Progenitor cell of endocrine pancreas (in vitro differentiated cells): Measurements from ENCODE around the gene B3GALNT1. TPM values are rescaled to one million over a fixed set of nuclear protein-coding genes. Genes with fewer than 3 reads are reported as not detected.

Experiments used
- DNase-seq: peaks from one replicate; pipeline ENCODE4 v3.0.0; 2021; ENCODE audit warnings: low spot score; ENCODE audit not compliant: unreplicated experiment
- H3K27ac Mint-ChIP-seq: 2 replicates; pipeline ENCODE4 v1.8.0; 2021; ENCODE audit warnings: mild to moderate bottlenecking, moderate library complexity, mixed read lengths
- H3K27me3 Mint-ChIP-seq: 2 replicates; pipeline ENCODE4 v1.8.0; 2021; ENCODE audit warnings: mixed read lengths
- H3K36me3 Mint-ChIP-seq: 2 replicates; pipeline ENCODE4 v1.8.0; 2022; ENCODE audit warnings: mixed read lengths; ENCODE audit not compliant: insufficient read depth
- H3K4me1 Mint-ChIP-seq: 2 replicates; pipeline ENCODE4 v1.8.0; 2021; ENCODE audit warnings: low read depth, mixed read lengths
- H3K4me3 Mint-ChIP-seq: 2 replicates; pipeline ENCODE4 v1.8.0; 2021; ENCODE audit warnings: low read depth, mild to moderate bottlenecking, moderate library complexity, mixed read lengths
- H3K9me3 Mint-ChIP-seq: 2 replicates; pipeline ENCODE4 v1.8.0; 2021; ENCODE audit warnings: low read depth, mixed read lengths
- long read RNA-seq: library from polyadenylated mRNA; unstranded; transcript quantifications from one replicate; pipeline ENCODE4 v2.0.0, GENCODE V29; 2020
- total RNA-seq: library from RNA; stranded (reverse); gene quantifications from 2 replicates; pipeline ENCODE4 v1.2.1, GENCODE V29; 2021
- TF ChIP-seq, protein P1 (sequence below): fragments of 200-600 bp; sonication (generic); IDR thresholded peaks from one replicate; pipeline ENCODE4 v1.5.0; 2021; ENCODE audit warnings: antibody characterized with exemption, mild to moderate bottlenecking; ENCODE audit not compliant: unreplicated experiment

Gene B3GALNT1, protein sequence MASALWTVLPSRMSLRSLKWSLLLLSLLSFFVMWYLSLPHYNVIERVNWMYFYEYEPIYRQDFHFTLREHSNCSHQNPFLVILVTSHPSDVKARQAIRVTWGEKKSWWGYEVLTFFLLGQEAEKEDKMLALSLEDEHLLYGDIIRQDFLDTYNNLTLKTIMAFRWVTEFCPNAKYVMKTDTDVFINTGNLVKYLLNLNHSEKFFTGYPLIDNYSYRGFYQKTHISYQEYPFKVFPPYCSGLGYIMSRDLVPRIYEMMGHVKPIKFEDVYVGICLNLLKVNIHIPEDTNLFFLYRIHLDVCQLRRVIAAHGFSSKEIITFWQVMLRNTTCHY
- 20.9 and 22.6 TPM in 2 replicates for total RNA-seq
- long read RNA-seq, transcript B3GALNT1-201 (5 exons, 3,313 nt) = major isoform, 70 of 114 reads
- long read RNA-seq, transcript B3GALNT1-202 (4 exons, 3,221 nt) = minor isoform, 5 of 114 reads
- long read RNA-seq, transcript B3GALNT1-212 (5 exons, 1,660 nt) = minor isoform, 6 of 114 reads
- long read RNA-seq, partial matches to known transcripts = 5 of 114 reads
- long read RNA-seq, other reads (novel, unspliced or antisense) = 17 of 114 reads

DNA sequence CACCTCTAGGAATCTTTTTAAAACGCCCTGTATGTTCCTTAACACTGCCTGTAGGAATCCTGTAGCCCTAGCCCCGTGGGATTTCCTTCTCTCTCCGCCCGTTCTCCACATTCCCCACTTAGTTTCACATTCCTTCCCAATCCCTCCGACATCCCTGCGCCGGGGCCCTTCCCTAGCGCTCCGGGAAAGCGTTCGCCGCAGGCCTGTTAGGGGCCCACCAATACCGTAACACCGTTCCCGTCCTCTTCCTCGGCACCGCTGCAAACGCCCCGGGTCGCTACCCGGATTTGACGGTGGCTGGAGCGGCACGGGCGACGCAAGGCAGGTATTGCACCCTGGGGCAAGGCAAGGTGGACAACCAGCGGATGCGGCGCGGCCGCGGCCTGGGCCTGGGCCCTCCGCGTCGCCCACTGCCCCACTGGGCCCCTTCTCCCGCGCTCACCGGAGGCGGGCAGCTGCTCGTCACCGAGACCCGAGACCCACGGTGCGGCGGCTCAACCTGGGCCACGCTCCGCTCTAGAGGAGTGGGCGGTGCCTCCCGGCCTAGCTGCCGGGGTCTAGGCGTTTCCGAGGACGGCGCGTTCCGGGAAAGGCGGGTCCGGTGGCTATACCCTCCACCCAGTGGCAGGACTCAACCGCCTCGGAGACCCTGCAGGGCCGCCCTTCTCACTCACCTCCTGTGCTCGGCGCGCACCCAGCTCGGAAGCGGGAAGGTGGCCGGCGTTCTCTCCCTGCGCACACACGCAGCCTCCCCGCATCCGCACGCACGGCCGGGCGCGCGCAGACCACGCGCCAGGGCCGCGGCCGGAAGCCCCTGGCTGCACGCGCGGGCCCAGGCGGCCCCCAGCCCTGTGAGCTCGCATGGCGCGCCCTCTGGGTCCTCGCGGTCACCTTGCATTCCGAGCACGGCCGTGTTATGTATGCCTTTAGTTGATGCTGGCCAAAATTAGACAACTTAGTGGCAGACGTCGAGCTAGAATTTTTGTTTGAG, at the start of gene B3GALNT1:
B3GALNT1 (minus strand) TSS at position 789 of the 991 bp plus-strand sequence. CDS start 18,595 bp downstream, outside the sequence.
- TF ChIP-seq, protein P1, sequence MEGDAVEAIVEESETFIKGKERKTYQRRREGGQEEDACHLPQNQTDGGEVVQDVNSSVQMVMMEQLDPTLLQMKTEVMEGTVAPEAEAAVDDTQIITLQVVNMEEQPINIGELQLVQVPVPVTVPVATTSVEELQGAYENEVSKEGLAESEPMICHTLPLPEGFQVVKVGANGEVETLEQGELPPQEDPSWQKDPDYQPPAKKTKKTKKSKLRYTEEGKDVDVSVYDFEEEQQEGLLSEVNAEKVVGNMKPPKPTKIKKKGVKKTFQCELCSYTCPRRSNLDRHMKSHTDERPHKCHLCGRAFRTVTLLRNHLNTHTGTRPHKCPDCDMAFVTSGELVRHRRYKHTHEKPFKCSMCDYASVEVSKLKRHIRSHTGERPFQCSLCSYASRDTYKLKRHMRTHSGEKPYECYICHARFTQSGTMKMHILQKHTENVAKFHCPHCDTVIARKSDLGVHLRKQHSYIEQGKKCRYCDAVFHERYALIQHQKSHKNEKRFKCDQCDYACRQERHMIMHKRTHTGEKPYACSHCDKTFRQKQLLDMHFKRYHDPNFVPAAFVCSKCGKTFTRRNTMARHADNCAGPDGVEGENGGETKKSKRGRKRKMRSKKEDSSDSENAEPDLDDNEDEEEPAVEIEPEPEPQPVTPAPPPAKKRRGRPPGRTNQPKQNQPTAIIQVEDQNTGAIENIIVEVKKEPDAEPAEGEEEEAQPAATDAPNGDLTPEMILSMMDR = peak; percentile 15
- H3K9me3 Mint-ChIP-seq = no peaks in the 10 kb centered on the region
- peaks cover 7% of the 10 kb centered on the region for H3K27me3 Mint-ChIP-seq
- peaks cover 7% of the 10 kb centered on the region for H3K4me1 Mint-ChIP-seq
- peak within 1 kb of the TSS; percentile 82 for H3K4me3 Mint-ChIP-seq
- peak within 1 kb of the TSS; percentile 85 for H3K27ac Mint-ChIP-seq
- peaks cover 9% of the 10 kb centered on the region for H3K36me3 Mint-ChIP-seq
- DNase-seq = peak; percentile 59

DNA sequence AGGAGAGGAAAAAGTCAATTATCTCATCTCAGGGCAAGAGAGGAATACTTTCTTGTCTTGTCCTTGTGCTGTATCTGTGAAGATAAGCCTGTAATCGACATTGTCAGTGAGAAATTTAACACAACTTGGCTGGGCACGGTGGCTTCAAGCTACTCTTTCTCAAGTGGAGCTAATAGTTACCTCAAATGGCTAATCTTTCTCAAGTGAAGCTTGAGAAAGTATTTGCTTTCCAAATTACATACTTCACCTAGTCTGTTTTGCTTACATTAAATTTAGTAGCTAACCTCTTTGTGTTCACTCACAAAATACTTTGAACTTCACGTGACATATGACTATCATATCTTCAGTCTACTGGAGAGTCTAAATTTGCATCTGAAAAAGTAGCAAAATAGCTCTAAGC, 48.3 kb upstream of the B3GALNT1 start:
- Mint-ChIP-seq H3K36me3 (no peaks in the 10 kb centered on the region), H3K4me1 (peaks cover 7% of the 10 kb centered on the region), H3K27me3 (no peaks in the 10 kb centered on the region)

DNA sequence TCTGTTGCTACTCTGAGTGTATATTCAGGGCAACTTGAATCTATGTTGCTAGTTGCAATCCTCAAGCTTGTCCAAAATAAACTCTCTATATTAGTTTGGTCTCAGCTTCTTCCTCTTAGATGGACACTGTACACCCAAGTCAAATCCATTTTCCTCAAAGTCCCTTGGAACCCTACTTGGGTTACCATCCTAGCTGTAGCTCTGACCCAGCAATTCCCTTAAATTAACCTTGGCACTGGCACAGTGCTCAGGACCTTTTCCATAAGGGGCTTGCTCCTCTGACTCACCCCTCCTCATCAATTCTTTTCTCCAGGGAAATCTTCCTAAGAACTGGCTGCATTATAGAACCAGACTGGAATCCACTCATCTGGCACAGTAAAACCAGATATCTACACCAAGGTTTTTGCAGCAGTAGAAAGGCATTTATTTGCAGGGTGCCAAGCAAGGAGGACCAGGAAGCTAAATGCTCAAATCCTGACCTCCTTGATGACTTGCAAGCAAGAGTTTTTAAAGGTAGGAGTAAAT, 44.9 kb upstream of the B3GALNT1 start:
- H3K4me3 Mint-ChIP-seq = no peak overlapping the region
- TF ChIP-seq, protein P1 = no peak
- no peaks in the 10 kb centered on the region for H3K27me3 Mint-ChIP-seq
- H3K27ac Mint-ChIP-seq = no peak overlapping the region
- no peaks in the 10 kb centered on the region for H3K36me3 Mint-ChIP-seq
- H3K9me3 Mint-ChIP-seq = peaks cover 5% of the 10 kb centered on the region
- no peak for DNase-seq
- peaks cover 2% of the 10 kb centered on the region for H3K4me1 Mint-ChIP-seq

More for the DNA sequence above, 48.3 kb upstream of the B3GALNT1 start:
- DNase-seq = no peak
- TF ChIP-seq, protein P1 = no peak
- Mint-ChIP-seq H3K27ac (no peak overlapping the region), H3K9me3 (no peaks in the 10 kb centered on the region), H3K4me3 (no peak overlapping the region)

DNA sequence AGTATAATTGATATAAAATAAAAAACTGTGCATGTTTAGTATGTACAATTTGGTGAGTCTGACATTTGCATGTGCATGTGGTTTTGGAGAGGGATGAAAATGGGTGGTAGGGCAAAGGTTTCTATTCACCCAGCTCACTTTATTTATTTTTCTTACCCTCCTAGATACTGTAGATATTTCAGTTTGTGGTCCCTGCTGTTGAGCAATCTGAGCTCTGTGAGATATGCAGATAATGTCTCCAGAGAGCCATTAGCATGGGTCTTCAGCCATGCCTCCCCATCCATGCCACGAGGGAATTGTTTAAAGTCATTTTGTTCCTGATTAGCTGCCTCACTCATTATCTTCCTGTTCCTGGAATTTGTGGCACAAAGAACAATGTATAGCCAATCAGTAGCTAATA, 44.4 kb upstream of the B3GALNT1 start:
- H3K36me3 Mint-ChIP-seq = no peaks in the 10 kb centered on the region
- no peak overlapping the region for H3K27ac Mint-ChIP-seq
- TF ChIP-seq, protein P1 = no peak
- no peaks in the 10 kb centered on the region for H3K27me3 Mint-ChIP-seq
- peaks cover 5% of the 10 kb centered on the region for H3K9me3 Mint-ChIP-seq
- H3K4me1 Mint-ChIP-seq = peaks cover 2% of the 10 kb centered on the region
- no peak overlapping the region for H3K4me3 Mint-ChIP-seq
- DNase-seq = no peak
